ENCODE data around the gene TMOD3. TPM values are rescaled to one million over a fixed set of nuclear protein-coding genes. Genes with fewer than 3 reads are reported as not detected.

The TMOD3 gene
- total RNA-seq, 2 donors from 2014 or later, result 22.7 to 23.9 TPM

DNA sequence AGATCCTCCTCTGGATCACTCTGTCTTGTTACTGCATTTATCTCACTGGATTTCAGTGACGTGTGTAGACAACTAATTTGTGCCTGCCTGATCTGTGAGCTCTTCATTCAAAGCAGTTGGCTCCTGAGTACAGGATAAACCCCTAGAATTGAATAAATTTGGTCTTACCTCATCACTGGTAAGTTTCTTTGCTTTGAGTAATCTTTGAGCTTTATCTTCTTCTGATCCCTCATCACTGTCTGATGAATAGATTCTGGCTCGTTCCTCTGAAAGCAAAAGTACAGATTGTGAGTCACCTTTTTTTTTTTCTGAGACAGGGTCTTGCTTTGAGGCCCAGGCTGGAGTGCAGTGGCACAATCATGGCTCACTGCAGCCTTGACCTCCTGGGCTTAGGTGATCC, 117.7 kb downstream of the TMOD3 start:
- no peak for ATAC-seq
- no peak for DNase-seq
- intact Hi-C loops (cut with DNase I), result no loop called here

DNA sequence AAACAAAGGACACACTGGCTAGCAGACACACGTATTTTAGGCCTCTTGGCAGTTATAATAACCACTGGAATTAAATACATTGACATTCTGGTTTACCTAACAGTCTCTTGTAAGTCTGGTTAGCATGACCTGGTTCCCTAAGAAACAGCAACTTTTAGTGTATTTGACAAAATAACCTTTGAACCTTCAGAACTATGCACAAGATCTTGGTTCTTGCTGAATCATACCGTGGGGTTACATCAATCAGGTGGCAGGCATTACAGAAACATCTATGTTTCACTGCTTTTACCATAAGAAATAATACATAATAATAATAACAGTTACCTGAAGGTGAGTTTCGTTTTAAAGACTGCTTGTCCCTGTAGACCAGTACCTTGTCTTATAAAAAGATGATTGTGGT, 123.4 kb downstream of the TMOD3 start:
- DNase-seq (no peak), ATAC-seq (no peak)
- intact Hi-C loops (cut with DNase I), result no loop called here

DNA sequence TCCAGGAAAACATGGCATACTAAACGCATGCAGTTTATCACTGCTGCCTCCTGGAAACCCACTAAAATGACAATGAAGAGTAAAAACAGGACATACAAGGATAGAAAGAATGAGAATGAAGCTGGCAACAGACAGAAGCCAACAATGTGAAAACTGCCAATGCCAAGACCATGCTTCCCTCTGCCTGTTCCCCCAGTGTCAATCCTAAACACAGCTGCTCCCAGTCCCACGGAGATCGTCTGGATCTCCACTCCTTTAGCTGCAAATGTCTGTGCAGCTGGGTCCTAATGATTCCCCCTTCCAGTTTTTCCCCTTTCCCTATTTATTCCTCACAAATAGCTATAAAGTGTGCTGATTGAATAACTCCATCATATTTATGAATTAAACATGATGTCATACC, 126.1 kb downstream of the TMOD3 start:
- ATAC-seq (no peak), DNase-seq (no peak)
- intact Hi-C loops (cut with DNase I), result no loop called here

Other genes with a start within 250 kb of the TMOD3 start
- gene DMXL2, start 206.9 kb upstream of the TMOD3 start, total RNA-seq, result 10 to 100 TPM; 11.3 to 17.6 TPM
- gene SCG3, start 148.2 kb upstream of the TMOD3 start, total RNA-seq, result under 1 TPM in 1 of 2 donors, not detected in 1; 0.15 TPM
- gene LYSMD2, start 92.0 kb upstream of the TMOD3 start, total RNA-seq, result 1 to 10 TPM; 6.2 to 9.2 TPM
- 10 to 100 TPM in 1 of 2 donors, 1 to 10 TPM in 1; 6.0 to 16.7 TPM for gene TMOD2, start 78.1 kb upstream of the TMOD3 start, total RNA-seq
- gene LEO1, start 142.1 kb downstream of the TMOD3 start, total RNA-seq, result 10 to 100 TPM in 1 of 2 donors, 1 to 10 TPM in 1; 9.8 to 10.8 TPM
- gene MAPK6, start 189.6 kb downstream of the TMOD3 start, total RNA-seq, result 10 to 100 TPM; 16.6 to 21.5 TPM

Measured in left cardiac atrium (tissue), 4 donors.